Stimulated activated CD4-positive, alpha-beta T cell treated with anti-CD3 and anti-CD28 coated beads, Interleukin-15, amount 100 ng/mL, for 1 hour (primary cell): ENCODE data around the gene NOL7.

Experiments used
- DNase-seq, 2 donors: peaks; one replicate each; pipeline ENCODE4 v3.0.0-alpha.2; 2020; ENCODE audit warnings: low read depth in 1 of 2, low spot score in 1 of 2

NOL7 gene

DNA sequence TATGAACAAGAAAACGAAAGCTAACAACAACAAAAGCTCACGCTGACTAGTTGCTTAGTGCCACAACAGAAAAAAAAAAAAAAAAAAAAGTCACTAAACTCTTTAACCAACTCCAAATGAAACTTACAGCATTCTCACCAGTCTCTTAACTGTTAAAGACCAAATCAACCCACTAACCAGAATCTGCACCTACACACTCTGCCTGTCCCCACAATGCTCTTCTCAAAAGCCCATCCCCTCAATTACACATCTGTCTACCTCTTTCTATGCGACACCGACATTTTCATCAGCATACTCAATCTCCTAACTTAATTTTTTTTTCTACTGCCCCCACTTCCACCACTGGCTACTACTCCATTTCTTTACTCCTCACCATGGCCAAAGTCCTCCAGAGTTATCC, 34.3 kb downstream of the NOL7 start:
- DNase-seq: no peak

- no peak for DNase-seq
Observed at GRCh38 chr6:13653296-13653695, 38.2 kb downstream of the NOL7 start.

DNA sequence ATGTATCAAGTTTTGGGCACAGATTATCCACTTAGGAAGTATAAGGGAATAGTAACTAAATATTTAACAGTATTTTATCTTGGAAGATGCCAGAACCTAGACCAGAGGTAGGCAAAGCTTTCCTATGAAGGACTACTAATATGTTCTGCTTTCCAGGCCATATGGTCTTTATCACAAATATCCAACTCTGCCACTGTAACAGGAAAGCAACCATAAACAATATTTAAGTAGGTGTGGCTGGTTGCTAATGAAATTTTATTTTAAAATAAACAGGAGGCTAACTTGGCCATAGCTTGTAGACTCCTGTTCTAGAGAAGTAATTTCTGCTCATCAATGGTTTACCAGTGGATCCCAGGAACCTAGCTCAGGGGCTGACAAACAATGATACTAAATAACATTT, 39.4 kb downstream of the NOL7 start:
- DNase-seq: no peak

- DNase-seq: no peak
Observed at GRCh38 chr6:13655700-13656099, 40.6 kb downstream of the NOL7 start.

- DNase-seq: no peak
Observed at GRCh38 chr6:13660273-13660672, 45.1 kb downstream of the NOL7 start.

DNA sequence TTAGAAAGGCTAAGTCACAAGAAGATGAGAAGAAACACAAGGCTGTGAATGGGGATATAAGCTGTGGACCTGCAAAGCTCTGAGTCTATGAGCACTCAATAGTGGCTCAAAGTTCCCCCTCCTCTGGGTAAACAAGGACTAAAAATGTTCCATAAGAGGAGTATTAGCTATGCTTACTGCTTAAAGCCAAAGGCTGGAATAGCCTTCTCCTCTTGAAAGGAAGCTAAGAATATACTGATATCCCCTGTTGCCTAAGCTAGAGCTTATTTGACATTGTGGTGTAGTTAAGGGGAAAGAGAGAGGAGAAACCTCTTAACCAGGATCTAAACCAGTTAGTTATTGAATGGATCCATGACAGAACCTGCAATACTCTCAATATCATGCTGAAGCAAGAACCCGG, 45.8 kb downstream of the NOL7 start:
- no peak for DNase-seq

GRCh38 chr6:13661647-13662046, 46.5 kb downstream of the NOL7 start:
- no peak for DNase-seq

DNA sequence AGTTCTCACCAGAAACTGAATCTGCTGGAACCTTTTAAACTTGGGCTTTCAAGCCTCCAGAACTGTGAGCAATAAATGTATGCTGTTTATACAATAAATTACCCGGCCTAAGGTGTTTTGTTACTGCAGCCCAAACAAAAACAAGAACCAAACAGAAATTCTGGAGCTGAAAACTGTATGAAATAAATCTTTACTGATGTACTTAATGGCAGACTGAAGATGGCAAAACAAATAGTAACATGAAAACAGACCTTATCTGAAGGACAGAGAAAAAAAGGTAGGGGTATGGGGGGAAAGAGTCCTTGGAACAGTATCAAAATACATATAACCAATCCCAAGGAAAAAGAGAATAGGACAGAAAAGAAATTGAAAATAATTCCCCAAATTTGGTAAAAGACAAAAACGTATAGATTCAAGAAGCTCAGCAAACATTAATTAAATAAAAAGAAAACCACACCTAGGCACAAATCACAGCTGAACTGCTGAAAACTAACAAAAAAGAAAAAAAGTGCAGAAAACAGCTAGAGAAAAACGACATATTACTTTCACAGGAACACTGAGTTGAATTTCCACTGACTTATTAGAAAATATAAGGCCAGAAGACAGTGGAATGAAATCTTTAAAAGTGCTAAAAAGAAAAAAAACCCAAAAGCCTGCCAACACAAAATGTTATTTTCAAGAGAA, 47.7 kb downstream of the NOL7 start:
- DNase-seq: no peak

DNA sequence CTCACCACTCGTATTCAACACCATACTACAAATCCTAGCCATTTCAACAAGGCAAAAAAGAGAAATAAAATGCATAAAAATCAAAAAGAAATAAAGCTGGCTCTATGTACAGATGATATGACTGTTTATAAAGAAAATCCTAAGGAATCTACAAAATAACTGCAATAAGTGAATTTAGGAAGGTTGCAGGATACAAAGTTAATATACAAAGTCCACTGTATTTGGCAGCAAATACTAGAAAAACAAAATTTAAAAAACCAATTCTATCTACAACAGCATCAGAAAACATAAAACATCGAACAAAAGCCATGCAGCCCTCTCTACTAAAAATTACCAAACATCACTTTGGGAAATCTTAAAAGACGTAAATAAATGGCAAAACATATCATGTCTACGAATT, 48.9 kb downstream of the NOL7 start:
- DNase-seq: no peak

DNA sequence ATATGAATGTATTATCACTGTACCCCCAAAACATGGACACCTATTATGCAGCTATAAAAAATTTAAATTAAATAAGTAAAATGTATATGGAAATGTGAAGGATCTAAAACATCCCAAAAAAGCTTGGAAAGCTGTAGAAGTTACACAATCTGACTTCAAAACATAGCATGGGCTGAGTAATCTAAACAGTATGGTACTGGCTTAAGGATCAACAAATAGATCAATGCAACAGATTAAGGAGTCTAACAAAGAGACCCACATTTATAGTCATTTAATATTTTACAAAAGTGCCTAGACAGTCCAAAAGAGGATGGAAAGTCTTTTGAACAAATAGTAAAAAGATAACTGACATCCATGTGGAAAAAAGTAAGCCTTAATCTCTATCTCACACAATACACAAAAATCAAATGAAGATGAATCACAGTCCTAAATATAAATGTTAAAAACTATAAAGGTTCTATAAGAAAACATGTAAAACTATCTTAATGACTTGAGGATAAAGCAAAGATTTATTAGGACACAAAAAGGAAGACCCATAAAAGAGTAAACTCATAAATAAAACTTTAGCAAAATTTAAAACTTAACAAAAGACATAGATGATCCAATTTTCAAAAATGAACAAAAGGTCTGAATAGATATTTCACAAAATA, 49.7 kb downstream of the NOL7 start:
- DNase-seq: no peak

- no peak for DNase-seq
Observed at GRCh38 chr6:13666194-13667105, 51.3 kb downstream of the NOL7 start.

- no peak for DNase-seq
Observed at GRCh38 chr6:13667655-13668054, 52.5 kb downstream of the NOL7 start.

DNA sequence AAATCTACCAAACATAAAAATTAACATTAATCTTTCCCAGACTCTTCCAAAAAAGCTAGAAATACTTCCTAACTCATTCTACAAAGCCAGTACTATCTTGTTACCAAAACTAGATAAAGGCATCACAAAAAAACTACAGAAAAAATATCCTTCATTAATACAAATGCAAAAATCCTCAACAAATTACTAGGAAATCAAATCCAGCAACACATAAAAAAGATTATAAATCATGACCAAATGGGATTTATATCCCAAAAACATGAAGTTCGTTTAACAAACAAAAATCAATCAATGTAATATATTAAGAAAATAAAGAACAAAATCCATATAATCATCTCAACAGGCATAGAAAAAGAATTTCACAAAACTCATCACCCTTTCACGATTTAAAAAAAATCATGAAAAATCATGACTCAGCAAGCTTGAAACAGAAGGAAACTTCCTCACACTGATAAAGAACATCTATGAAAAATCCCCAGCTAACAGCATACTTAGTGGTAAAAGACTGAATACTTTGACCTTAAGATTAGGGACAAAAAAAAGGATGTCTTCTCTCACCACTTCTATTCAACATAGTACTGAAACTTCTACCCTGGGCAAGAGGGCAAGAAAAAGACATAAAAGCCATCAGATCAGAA, 53.3 kb downstream of the NOL7 start:
- no peak for DNase-seq

GRCh38 chr6:13669476-13669875, 54.3 kb downstream of the NOL7 start:
- DNase-seq: no peak
